AG09319 (cell line): ENCODE results near the gene ZNF701.
"Not testable (repeated sequence)": the region's sequence is repeated elsewhere in the genome, so short reads cannot be mapped to it uniquely, and the experiment has no call there.

Experiments used
- DNase-seq: peaks from one replicate; pipeline ENCODE4 v3.0.0-alpha.2; 2010; ENCODE audit warnings: low read depth; ENCODE audit errors: extremely low read depth
- CTCF ChIP-seq: IDR thresholded peaks from 2 replicates; pipeline ENCODE4 v1.5.1; 2011; ENCODE audit warnings: low read depth, mild to moderate bottlenecking, inconsistent platforms, low read length, moderate library complexity

The ZNF701 gene

GRCh38 chr19:52626915-52627314, 56.8 kb downstream of the ZNF701 start:
- no peak for TF ChIP-seq CTCF
- no peak for DNase-seq

- DNase-seq: not testable (repeated sequence)
These were observed 57.4 kb downstream of the ZNF701 start for GRCh38 chr19:52627441-52627840.

- DNase-seq: no peak
- TF ChIP-seq CTCF: no peak
These were observed 65.9 kb downstream of the ZNF701 start for GRCh38 chr19:52635786-52636570.
